ENCODE data around the gene MAP4K3. TPM values are rescaled to one million over a fixed set of nuclear protein-coding genes. Genes with fewer than 3 reads are reported as not detected.

Gene MAP4K3
- total RNA-seq, 1 experiment from 2014 or later: 26.6 TPM

DNA sequence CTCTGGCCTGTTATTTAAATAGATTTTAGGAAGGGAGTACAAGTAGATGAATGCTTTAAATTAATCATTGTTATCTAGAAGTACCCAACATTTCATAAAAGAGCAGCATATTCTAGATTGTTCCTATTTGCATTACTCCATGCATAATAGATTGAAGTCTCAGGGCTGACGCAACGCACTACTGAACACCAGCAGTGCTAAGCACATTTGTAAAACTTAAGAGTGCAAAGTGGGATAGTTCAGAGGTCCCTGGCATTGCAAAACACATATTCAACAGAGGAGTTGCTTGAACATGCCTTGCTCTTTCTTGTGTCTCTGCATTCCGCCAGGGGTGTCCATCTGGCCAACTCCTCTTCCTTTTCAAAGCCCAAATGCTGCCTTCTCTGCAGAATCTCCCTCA, 215.6 kb downstream of the MAP4K3 start:
- no peaks in the 10 kb centered on the region for H3K27me3 ChIP-seq (ENCODE audit: control insufficient read depth, insufficient read depth, low read length)
- H3K36me3 ChIP-seq (ENCODE audit: control insufficient read depth, insufficient read depth, low read length): no peaks in the 10 kb centered on the region
- no peak overlapping the region for H3K4me3 ChIP-seq (ENCODE audit: low read depth in 2 of 2, low read length in 2 of 2)
- CTCF ChIA-PET: interaction anchor here (0.6 kb wide), 1 partner anchor 274 kb away, joined by 3 read pairs; no protein-coding TSS in a partner anchor
- in situ Hi-C loops (cut with HindIII; ENCODE audit: low pct_unique_long_range_greater_than_20kb, low sequenced_read_pairs): no loop called here
- H3K4me1 ChIP-seq (ENCODE audit: control insufficient read depth, insufficient read depth, low read length): no peaks in the 10 kb centered on the region
- POLR2A ChIA-PET: no interaction called here
- DNase-seq (ENCODE audit: low read depth, low spot score) (no peak), ATAC-seq (no peak)
- no peaks in the 10 kb centered on the region for H3K9me3 ChIP-seq (ENCODE audit: control insufficient read depth, insufficient read depth, low read depth, low read length)
- TF ChIP-seq SIN3A (IDR thresholded peaks at IDR 0.05; ENCODE audit: borderline replicate concordance, insufficient read depth, low read depth, low read length) (no peak), POLR2AphosphoS5 (IDR thresholded peaks at IDR 0.05; ENCODE audit: low read depth, low read length) (no peak), TCF7L2 (IDR thresholded peaks at IDR 0.05; ENCODE audit: low read depth, low read length) (no peak)
- TF ChIP-seq, protein P1, sequence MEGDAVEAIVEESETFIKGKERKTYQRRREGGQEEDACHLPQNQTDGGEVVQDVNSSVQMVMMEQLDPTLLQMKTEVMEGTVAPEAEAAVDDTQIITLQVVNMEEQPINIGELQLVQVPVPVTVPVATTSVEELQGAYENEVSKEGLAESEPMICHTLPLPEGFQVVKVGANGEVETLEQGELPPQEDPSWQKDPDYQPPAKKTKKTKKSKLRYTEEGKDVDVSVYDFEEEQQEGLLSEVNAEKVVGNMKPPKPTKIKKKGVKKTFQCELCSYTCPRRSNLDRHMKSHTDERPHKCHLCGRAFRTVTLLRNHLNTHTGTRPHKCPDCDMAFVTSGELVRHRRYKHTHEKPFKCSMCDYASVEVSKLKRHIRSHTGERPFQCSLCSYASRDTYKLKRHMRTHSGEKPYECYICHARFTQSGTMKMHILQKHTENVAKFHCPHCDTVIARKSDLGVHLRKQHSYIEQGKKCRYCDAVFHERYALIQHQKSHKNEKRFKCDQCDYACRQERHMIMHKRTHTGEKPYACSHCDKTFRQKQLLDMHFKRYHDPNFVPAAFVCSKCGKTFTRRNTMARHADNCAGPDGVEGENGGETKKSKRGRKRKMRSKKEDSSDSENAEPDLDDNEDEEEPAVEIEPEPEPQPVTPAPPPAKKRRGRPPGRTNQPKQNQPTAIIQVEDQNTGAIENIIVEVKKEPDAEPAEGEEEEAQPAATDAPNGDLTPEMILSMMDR (IDR thresholded peaks at IDR 0.05): no peak
- H3K27ac ChIP-seq (ENCODE audit: low read length): no peak overlapping the region
- intact Hi-C loops (cut with micrococcal nuclease; ENCODE audit: unreplicated experiment): no loop called here
- no TSS peak for BruUV-seq (replicated peaks)

DNA sequence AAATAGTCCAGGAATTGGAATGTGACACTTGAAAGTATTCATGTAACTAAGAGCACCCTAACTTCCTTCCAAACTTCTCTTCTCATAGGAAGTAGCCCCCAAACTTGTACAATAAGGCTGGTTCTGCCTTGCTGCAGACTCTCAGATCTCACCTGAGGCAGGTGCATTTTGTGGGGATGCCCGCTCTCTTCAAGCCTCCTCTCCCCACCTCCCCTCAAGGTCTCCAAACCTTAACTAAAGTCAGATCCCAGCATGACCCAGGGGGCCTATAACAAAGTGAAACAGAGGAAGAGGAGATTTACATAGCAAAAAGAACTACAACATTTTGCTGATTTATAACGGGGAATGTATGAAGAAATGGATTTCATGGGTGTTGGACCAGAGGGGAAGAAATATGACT, 216.9 kb downstream of the MAP4K3 start:
- ATAC-seq (no peak), DNase-seq (ENCODE audit: low read depth, low spot score) (no peak)
- in situ Hi-C loops (cut with HindIII; ENCODE audit: low pct_unique_long_range_greater_than_20kb, low sequenced_read_pairs): no loop called here
- Histone ChIP-seq H3K9me3 (ENCODE audit: control insufficient read depth, insufficient read depth, low read depth, low read length) (no peaks in the 10 kb centered on the region), H3K4me1 (ENCODE audit: control insufficient read depth, insufficient read depth, low read length) (no peaks in the 10 kb centered on the region), H3K36me3 (ENCODE audit: control insufficient read depth, insufficient read depth, low read length) (no peaks in the 10 kb centered on the region), H3K27me3 (ENCODE audit: control insufficient read depth, insufficient read depth, low read length) (no peaks in the 10 kb centered on the region), H3K27ac (ENCODE audit: low read length) (no peak overlapping the region), H3K4me3 (ENCODE audit: low read depth in 2 of 2, low read length in 2 of 2) (no peak overlapping the region)
- ChIA-PET CTCF (no interaction called here), POLR2A (no interaction called here)
- intact Hi-C loops (cut with micrococcal nuclease; ENCODE audit: unreplicated experiment): no loop called here
- no peak for TF ChIP-seq SIN3A (IDR thresholded peaks at IDR 0.05; ENCODE audit: borderline replicate concordance, insufficient read depth, low read depth, low read length)
- no peak for TF ChIP-seq TCF7L2 (IDR thresholded peaks at IDR 0.05; ENCODE audit: low read depth, low read length)
- TF ChIP-seq POLR2AphosphoS5 (IDR thresholded peaks at IDR 0.05; ENCODE audit: low read depth, low read length): no peak
- TF ChIP-seq, protein P1 (IDR thresholded peaks at IDR 0.05): no peak
- TF ChIP-seq, protein P2, sequence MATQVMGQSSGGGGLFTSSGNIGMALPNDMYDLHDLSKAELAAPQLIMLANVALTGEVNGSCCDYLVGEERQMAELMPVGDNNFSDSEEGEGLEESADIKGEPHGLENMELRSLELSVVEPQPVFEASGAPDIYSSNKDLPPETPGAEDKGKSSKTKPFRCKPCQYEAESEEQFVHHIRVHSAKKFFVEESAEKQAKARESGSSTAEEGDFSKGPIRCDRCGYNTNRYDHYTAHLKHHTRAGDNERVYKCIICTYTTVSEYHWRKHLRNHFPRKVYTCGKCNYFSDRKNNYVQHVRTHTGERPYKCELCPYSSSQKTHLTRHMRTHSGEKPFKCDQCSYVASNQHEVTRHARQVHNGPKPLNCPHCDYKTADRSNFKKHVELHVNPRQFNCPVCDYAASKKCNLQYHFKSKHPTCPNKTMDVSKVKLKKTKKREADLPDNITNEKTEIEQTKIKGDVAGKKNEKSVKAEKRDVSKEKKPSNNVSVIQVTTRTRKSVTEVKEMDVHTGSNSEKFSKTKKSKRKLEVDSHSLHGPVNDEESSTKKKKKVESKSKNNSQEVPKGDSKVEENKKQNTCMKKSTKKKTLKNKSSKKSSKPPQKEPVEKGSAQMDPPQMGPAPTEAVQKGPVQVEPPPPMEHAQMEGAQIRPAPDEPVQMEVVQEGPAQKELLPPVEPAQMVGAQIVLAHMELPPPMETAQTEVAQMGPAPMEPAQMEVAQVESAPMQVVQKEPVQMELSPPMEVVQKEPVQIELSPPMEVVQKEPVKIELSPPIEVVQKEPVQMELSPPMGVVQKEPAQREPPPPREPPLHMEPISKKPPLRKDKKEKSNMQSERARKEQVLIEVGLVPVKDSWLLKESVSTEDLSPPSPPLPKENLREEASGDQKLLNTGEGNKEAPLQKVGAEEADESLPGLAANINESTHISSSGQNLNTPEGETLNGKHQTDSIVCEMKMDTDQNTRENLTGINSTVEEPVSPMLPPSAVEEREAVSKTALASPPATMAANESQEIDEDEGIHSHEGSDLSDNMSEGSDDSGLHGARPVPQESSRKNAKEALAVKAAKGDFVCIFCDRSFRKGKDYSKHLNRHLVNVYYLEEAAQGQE (IDR thresholded peaks at IDR 0.05; ENCODE audit: insufficient read depth in 1 of 2, low read depth in 2 of 2, low read length in 1 of 2): no peak
- no TSS peak for BruUV-seq (replicated peaks)

All from Panc1 (cell line).